HepG2 (cell line): Measurements from ENCODE around the gene XPR1. TPM values are rescaled to one million over a fixed set of nuclear protein-coding genes. Genes with fewer than 3 reads are reported as not detected.
"Not testable (repeated sequence)": the region's sequence is repeated elsewhere in the genome, so short reads cannot be mapped to it uniquely, and the experiment has no call there.

ENCODE experiments used
- ATAC-seq: fragments of 200-7000 bp; cut with Tn5 transposase; 3 replicates; pipeline ENCODE4 v1.9.1; 2020; ENCODE audit warnings: mild to moderate bottlenecking, moderate library complexity
- BruUV-seq: library from RNA; stranded (reverse); fragments of 400-500 nt; replicated peaks from 2 replicates; lab custom pipeline; 2021; lab: Mats Ljungman, UMichigan
- CTCF ChIA-PET: fragments of 300-600 bp; formaldehyde crosslinking; extraction: SDS; loops from one replicate; lab custom pipeline; 2021; ENCODE audit warnings: low total read pairs, inconsistent platforms, low intra/inter-chr PET ratio; lab: Yijun Ruan, JAX
- POLR2A ChIA-PET: fragments of 350-600 bp; sonication (Branson Sonifier 250); formaldehyde crosslinking; loops from one replicate; lab custom pipeline; 2020; ENCODE audit warnings: antibody characterized with exemption, inconsistent platforms; lab: Yijun Ruan, JAX
- DNase-seq: peaks from one replicate; pipeline ENCODE4 v3.0.0-alpha.2; 2015; ENCODE audit warnings: low spot score
- FAIRE-seq: peaks from 3 replicates; lab custom pipeline; 2011; peaks lifted over from hg19 to GRCh38; lab: Jason Lieb, UNC
- H2AFZ ChIP-seq: one replicate; pipeline ENCODE4 v1.6.1; 2011; ENCODE audit warnings: low read length, inconsistent platforms
- H3K27ac ChIP-seq: fragments of 300-600 bp; 3 replicates; pipeline ENCODE4 v1.8.0; 2011; ENCODE audit warnings: mixed run types, mild to moderate bottlenecking, mixed read lengths, low read length, inconsistent platforms; ENCODE audit not compliant: insufficient read depth; ENCODE audit errors: extremely low read length
- H3K27me3 ChIP-seq, 2 experiments: fragments of 200-600 bp in 1 of 2; 2 replicates in 1 of 2; 3 replicates in 1 of 2; pipeline versions ENCODE4 v1.6.0 to v1.8.0; 2011; ENCODE audit warnings: low read length in 2 of 2, mild to moderate bottlenecking in 2 of 2, moderate library complexity in 2 of 2, inconsistent platforms in 1 of 2; ENCODE audit not compliant: insufficient read depth in 2 of 2, control insufficient read depth in 1 of 2
- H3K36me3 ChIP-seq, 2 experiments: fragments of 200-600 bp in 1 of 2; replicated peaks in 1 of 2; 2 replicates in 1 of 2; 3 replicates in 1 of 2; pipeline versions ENCODE4 v1.5.1 to v1.8.0; 2011; ENCODE audit warnings: low read length in 2 of 2, inconsistent platforms in 1 of 2; ENCODE audit not compliant: insufficient read depth in 2 of 2, control insufficient read depth in 1 of 2
- H3K4me1 ChIP-seq: 2 replicates; pipeline ENCODE4 v1.5.1; 2012; ENCODE audit warnings: low read length, inconsistent platforms; ENCODE audit not compliant: insufficient read depth
- H3K4me2 ChIP-seq: 2 replicates; pipeline ENCODE4 v1.6.0; 2011; ENCODE audit warnings: low read depth, low read length, inconsistent platforms
- H3K4me3 ChIP-seq, 3 experiments: fragments of 200-600 bp in 1 of 3; sonication (generic), shearing (Covaris generic) in 1 of 3; replicated peaks in 1 of 3; 2 replicates each; pipeline ENCODE4 v1.5.1; 2011 to 2016; ENCODE audit warnings: low read length in 3 of 3, inconsistent platforms in 2 of 3, low read depth in 2 of 3, mild to moderate bottlenecking in 2 of 3, control low read depth in 1 of 3, mixed read lengths in 1 of 3; ENCODE audit not compliant: insufficient read depth in 1 of 3
- H3K79me2 ChIP-seq: one replicate; pipeline ENCODE4 v1.6.1; 2011; ENCODE audit warnings: low read length, inconsistent platforms; ENCODE audit not compliant: insufficient read depth
- H3K9ac ChIP-seq: 2 replicates; pipeline ENCODE4 v1.6.0; 2011; ENCODE audit warnings: mild to moderate bottlenecking, low read depth, low read length, inconsistent platforms; ENCODE audit not compliant: insufficient read depth
- H3K9me3 ChIP-seq: 2 replicates; pipeline ENCODE4 v1.5.1; 2012; ENCODE audit warnings: mild to moderate bottlenecking, low read length
- H4K20me1 ChIP-seq: 2 replicates; pipeline ENCODE4 v1.6.0; 2011; ENCODE audit warnings: inconsistent platforms, mild to moderate bottlenecking, low read length, moderate library complexity; ENCODE audit not compliant: insufficient read depth
- SAFB2 ChIP-seq: sonication (generic); formaldehyde crosslinking; IDR thresholded peaks from 2 replicates; pipeline ENCODE4 v1.5.1; 2020; ENCODE audit warnings: missing genetic modification reagents, low read depth, mild to moderate bottlenecking, borderline replicate concordance
- ZNF121 ChIP-seq: sonication (generic); formaldehyde crosslinking; IDR thresholded peaks from 2 replicates; pipeline ENCODE4 v1.5.0; 2020; ENCODE audit warnings: mild to moderate bottlenecking, missing genetic modification reagents
- ZNF577 ChIP-seq: sonication (generic); formaldehyde crosslinking; IDR thresholded peaks from 2 replicates; pipeline ENCODE4 v1.4.0; 2020; ENCODE audit warnings: mild to moderate bottlenecking, low read depth, missing genetic modification reagents, borderline replicate concordance
- WGBS: methylation state at CpG from one replicate; pipeline ENCODE4 v1.1.6; 2017; ENCODE audit warnings: low lambda C conversion rate; 5-methylcytosine and 5-hydroxymethylcytosine counted together
- in situ Hi-C: cut with HindIII; loops from 2 replicates; pipeline ENCODE4 v1.10.0; 2017; ENCODE audit warnings: low pct_unique_long_range_greater_than_20kb; ENCODE audit not compliant: extremely low pct_ligation_motif_present
- intact Hi-C: fragments of 100-400 bp; cut with micrococcal nuclease; formaldehyde crosslinking; loops from one replicate; pipeline ENCODE4 v1.10.0; 2022; ENCODE audit not compliant: unreplicated experiment
- polyA plus RNA-seq, 8 experiments: library from polyadenylated mRNA; depleted of rRNA in 3 of 8; stranded (reverse) in 7 of 8; unstranded in 1 of 8; fragments of >200 nt; fragmentation: Illumina TruSeq in 4 of 8; extraction: Trizol in 4 of 8; gene quantifications; 2 replicates each; pipeline versions ENCODE4 v1.2.1 to v1.2.3, GENCODE V29; 2011 to 2016; ENCODE audit warnings: low read depth in 4 of 8, missing spikeins in 1 of 8, mixed read lengths in 1 of 8; ENCODE audit not compliant: insufficient read depth in 1 of 8
- total RNA-seq, 5 experiments: library from RNA; depleted of rRNA; stranded (reverse); fragments of >200 nt; fragmentation: Illumina TruSeq; extraction: Trizol; gene quantifications; 2 replicates each; pipeline ENCODE4 v1.2.3, GENCODE V29; 2016; ENCODE audit warnings: low read depth in 1 of 5
- TF ChIP-seq, protein P1 (sequence below): sonication (generic); formaldehyde crosslinking; IDR thresholded peaks from 2 replicates; pipeline ENCODE4 v1.5.0; 2020; ENCODE audit warnings: mild to moderate bottlenecking, missing genetic modification reagents, borderline replicate concordance

The XPR1 gene
- total and polyA plus RNA-seq, 2 of the 13 experiments (the other 11 are each of a cell fraction or from before 2014, with no cell fraction given) = 22.3 to 23.6 TPM

DNA sequence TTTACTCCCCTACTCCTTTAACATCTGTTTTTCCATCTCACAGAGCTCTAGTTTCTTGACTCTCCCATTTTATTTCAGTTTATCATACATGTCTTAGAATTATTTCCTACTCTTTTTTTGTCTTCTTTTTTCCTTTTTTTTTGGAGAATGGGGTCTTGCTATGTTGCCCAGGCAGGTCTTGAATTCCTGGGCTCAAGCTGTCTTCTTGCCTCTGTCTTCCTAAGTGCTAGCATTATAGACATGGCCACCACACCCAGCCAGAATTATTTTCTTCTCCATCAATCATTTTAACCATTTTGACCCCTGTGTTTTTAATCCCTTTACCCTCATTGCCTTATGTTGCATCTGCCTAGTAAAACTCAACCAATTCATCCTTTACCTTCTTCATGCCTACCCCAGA is 157.6 kb downstream of the XPR1 start:
- TF ChIP-seq SAFB2 (no peak), ZNF121 (CRISPR knock-in tag) (peak; percentile 56), ZNF577 (no peak)
- TF ChIP-seq, protein P1, sequence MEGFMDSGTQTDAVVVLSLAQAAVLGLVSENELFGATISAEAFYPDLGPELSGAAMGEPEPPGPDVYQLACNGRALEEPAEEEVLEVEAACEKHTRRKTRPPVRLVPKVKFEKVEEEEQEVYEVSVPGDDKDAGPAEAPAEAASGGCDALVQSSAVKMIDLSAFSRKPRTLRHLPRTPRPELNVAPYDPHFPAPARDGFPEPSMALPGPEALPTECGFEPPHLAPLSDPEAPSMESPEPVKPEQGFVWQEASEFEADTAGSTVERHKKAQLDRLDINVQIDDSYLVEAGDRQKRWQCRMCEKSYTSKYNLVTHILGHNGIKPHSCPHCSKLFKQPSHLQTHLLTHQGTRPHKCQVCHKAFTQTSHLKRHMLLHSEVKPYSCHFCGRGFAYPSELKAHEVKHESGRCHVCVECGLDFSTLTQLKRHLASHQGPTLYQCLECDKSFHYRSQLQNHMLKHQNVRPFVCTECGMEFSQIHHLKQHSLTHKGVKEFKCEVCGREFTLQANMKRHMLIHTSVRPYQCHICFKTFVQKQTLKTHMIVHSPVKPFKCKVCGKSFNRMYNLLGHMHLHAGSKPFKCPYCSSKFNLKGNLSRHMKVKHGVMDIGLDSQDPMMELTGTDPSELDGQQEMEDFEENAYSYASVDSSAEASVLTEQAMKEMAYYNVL (CRISPR knock-in tag) = no peak
- TF ChIP-seq, all 625 proteins: peak for 1
- intact Hi-C loops (no loop called here), in situ Hi-C loops (no loop called here)
- Histone ChIP-seq H3K36me3 (no peaks in the 10 kb centered on the region), H3K4me2 (no peak overlapping the region), H3K27me3 (no peaks in the 10 kb centered on the region), H3K9ac (no peak overlapping the region), H4K20me1 (no peaks in the 10 kb centered on the region), H2AFZ (no peak overlapping the region), H3K4me3 (no peak overlapping the region), H3K27ac (no peak overlapping the region), H3K79me2 (no peaks in the 10 kb centered on the region), H3K4me1 (peaks cover 10% of the 10 kb centered on the region), H3K9me3 (no peaks in the 10 kb centered on the region)
- no TSS peak for BruUV-seq
- no peak for ATAC-seq
- no peak for FAIRE-seq
- ChIA-PET CTCF (no interaction called here), POLR2A (no interaction called here)
- no peak for DNase-seq

DNA sequence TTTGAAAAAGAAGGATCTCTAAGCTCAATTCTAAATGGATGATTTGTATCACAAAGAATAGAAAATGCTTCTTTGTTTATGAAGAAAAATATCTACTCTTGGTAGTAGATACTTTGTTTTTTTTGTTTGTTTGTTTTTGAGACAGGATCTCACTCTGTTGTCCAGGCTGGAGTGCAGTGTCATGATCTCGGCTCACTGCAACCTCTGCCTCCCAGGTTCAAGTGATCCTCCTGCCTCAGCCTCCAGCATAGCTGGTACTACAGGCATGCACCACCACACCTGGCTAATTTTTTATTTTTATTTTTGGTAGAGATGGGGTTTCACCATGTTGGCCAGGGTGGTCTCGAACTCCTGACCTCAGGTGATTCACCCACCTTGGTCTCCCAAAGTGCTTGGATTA is 159.3 kb downstream of the XPR1 start:
- H3K4me1 ChIP-seq, FAIRE-seq, CTCF ChIA-PET, H3K4me3 ChIP-seq, H3K4me2 ChIP-seq, H3K36me3 ChIP-seq, H3K9me3 ChIP-seq, H3K9ac ChIP-seq, intact Hi-C loops, H2AFZ ChIP-seq, in situ Hi-C loops, H4K20me1 ChIP-seq, DNase-seq, POLR2A ChIA-PET, ATAC-seq, BruUV-seq, H3K27ac ChIP-seq, H3K27me3 ChIP-seq, H3K79me2 ChIP-seq: not testable (repeated sequence)
- WGBS = 97% methylated on average over 2 of the region's 2 CpGs
